Fibroblast of skin of left quadriceps (primary cell): Measurements from ENCODE around the gene SCAMP5.

Experiments
- DNase-seq, 2 experiments: peaks; one replicate each; pipeline ENCODE4 v3.0.0-alpha.2; 2013; ENCODE audit warnings: low read depth in 2 of 2

The SCAMP5 gene

DNA sequence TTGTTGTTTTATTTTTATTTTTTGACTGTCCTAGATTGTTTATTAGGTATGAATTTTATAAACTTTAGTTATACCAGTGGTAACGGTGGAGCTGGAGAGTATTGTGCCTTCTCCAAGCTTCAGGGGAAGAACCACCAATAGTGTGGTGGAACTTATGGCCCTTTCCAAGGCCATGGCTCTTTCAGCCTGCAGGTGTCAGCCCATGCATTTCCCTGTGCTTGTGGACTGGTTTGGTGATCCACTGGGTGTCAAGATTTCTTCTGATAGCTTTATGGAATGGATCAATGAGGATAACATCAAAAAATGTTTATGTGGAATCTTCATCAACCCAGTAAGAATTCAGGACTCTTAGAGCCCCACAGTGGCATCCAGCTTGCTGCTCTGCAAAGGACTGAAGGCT, 19.2 kb upstream of the SCAMP5 start:
- DNase-seq: no peak

GRCh38 chr15:74977599-74977998, 17.8 kb upstream of the SCAMP5 start:
- DNase-seq: no peak

DNA sequence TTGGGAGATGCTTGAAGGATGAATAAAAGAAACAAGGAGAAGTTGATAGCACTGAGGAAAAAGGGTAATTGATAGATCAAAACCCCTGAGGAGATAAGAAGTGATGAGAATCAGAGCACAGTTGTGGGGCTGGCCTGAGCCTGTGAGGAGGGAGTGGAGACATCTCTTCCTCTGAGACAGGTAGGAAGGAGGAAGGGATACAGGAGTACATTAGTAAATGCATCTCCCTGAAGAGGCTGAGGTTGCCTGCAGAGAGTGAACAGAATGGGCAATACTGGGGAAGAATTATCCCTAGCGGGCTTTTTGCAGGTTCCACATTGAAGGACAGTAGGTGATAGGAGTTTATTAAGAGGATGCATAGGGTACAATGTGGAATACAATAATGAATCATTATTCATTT, 17.3 kb upstream of the SCAMP5 start:
- DNase-seq: no peak

- no peak for DNase-seq
Measured at GRCh38 chr15:74978503-74978902, 16.9 kb upstream of the SCAMP5 start.

- no peak for DNase-seq
Measured at GRCh38 chr15:74982183-74982582, 13.2 kb upstream of the SCAMP5 start.

- no peak for DNase-seq
Measured at GRCh38 chr15:74983725-74984231, 11.6 kb upstream of the SCAMP5 start.

GRCh38 chr15:74988007-74988800, 7.2 kb upstream of the SCAMP5 start:
- DNase-seq: no peak

DNA sequence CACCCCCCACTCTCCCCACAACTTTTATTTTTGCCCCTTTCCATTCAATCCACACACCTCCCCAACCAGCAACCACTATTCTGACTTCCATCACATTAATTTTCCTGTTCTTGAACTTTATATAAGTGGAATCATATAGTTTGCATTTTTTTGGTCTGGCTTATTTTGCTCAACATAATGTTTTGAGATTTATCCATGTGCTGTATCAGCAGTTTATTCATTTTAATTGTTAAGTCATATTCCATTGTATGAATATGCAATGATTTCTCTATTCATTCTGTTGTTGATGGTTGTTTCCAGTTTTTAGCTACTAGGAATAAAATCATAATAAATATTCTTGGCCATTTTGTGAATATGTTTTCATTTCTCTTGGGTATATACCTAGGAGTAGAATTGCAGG, 5.8 kb upstream of the SCAMP5 start:
- DNase-seq: no peak

DNA sequence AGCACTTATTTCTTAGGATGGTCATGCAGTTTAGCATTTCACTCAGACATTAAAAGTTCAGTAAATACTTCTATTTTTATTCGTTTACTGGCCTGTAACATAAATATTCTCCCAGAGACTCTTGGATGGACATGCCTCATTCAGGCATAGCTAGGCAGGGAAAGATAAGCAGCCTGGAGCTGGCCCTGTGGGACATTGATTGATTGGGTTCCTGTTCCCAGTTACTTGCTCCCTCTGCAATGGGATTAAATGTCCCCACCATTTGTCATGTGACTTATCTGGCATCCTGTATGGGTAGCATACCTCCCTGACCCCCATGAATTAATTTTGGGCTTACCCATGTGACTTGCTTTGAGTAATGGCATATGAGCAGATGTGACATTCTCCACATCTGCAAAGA, 2.7 kb upstream of the SCAMP5 start:
- no peak for DNase-seq

DNA sequence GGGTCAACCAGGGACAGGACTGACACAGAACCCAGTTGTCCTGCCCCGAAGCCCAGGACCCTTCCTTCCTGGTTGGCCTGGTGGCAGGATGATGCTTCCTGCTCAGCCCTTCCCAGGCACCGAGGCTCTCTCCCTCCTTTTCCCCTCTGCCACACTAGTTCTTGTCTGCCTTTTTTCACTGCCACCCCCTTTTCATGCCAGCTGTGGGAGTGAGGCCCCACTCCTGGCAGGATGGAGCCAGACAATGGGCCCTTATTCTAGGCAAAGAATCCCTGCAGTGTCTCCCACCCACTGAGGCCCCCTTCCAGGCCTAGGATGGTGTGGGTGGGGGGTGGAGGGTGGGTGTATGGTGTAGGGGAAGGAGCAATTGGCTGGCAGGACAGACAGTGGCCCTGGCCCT, 1.1 kb upstream of the SCAMP5 start:
- no peak for DNase-seq

DNA sequence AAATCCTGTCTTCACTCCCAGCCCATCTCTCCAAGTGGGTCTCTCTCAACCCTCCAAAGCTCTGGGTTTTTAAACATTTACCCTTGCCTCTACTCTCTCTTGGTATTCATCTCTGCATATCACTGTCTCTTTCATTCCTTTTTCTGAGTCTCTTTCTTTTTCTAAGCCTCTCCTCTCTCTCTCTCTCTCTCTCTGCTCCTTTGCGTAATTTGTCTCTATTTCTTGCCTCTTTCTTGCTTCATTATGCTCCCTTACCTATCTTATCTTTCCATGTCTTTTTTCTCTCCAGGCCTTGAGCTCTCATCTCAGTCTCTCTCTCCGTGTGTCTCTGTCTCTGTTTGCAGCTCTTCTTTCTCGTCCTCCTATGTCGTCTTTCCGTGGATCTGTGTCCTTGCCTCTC, 678 bp upstream of the SCAMP5 start:
- DNase-seq: no peak

DNA sequence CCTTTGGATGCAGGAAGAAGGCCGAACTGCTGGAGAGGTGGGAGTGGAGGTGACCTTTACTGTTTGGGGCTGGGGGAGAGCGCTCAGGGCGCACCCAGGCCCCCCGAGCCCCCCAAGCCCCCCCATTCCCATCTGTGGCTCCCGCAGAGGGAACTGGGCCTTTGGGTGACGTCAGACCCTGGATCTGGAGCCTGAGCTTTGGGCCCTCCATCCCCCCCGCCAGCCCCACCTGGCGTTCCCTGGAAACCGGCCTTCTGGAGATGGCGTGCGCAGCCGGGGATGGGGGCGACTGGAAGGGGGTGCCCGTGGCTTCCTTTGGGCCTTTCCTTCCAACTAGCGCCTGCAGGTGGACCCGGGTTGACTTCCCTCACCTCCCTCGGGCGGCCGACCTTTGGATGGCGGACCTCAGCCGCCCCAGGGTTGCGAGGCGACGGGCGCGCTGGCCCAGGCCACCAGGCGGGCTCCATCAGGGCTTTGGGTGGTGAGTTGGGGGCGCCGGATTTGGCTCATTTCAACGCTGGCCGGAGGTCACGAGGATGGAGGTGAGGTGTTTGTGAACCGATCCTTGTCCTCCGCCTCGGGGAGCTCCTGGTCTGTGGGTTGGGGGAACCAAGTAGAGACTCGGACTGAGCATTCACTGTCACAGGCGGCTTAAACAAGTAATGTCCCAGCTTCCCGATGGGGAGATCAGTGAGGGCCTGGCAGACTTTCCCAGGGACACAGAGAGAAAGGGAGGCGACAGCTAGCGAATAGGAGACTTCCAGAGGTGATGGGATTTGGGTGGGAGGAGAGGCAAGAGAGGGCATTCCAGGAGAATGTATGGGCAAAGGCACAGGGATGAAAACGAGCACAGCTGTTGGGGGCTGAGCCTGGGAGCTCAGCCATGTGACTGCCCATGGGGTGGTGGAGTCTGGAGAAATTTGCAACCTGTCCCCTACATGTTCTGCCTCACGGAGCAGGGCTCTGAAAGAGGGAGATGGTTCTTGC, 709 bp downstream of the SCAMP5 start:
- DNase-seq: no peak

GRCh38 chr15:74997141-74997540, 1.8 kb downstream of the SCAMP5 start:
- no peak for DNase-seq

DNA sequence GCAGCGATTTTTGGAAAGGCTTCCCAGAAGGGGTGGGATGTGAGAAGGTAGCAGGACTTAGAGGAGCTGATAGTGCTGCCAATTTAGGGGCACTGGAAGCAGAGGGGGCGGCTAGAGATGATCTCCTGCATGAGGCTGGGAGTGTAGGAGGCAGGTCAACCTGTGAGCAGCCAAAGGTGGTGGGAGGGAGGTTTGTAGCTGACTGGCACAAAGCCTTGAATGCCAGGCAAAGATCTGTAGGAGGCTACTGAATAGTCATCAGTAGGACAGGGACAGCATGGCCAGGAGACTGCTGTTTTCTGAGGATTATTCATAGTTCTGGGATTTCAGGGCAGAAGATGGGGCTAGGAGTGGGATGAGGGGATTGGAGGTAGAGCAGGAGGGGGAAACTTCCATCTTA, 2.2 kb downstream of the SCAMP5 start:
- DNase-seq: no peak

DNA sequence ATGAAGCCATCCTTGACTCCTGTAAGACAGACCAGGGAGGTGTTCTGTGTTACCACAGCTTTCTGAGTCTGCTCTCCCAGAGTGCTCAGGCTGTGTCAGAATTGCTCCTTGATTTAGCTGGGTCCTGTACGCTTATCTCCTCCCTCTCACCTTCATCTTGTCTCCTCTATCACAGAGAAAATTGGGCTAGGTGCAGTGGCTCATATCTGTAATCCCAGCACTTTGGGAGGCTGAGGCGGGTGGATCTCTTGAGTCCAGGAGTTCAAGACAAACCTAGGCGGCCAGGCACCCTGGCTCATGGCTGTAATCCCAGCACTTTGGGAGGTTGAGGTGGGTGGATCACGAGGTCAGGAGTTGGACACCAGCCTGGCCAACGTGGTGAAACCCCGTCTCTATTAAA, 5.9 kb downstream of the SCAMP5 start:
- no peak for DNase-seq

DNA sequence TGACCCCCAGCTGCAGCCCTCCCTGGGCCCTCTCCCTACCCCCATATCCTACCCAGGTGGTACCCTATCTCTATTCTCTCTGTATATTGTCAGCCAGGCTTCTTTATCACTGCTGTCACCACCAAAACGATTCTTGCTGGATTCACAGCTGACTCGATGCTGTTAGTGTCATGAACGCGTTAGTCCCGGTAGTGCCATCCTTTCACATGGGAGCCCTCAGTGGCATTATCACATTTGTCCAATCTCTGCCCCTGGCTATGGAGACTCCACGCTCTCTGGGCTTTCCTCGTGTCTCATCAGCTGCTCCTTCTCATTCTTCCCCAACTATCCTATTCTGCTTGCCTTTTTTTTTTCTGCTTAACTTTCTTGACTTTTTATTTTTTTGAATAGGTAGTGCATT, 7.0 kb downstream of the SCAMP5 start:
- DNase-seq: no peak

DNA sequence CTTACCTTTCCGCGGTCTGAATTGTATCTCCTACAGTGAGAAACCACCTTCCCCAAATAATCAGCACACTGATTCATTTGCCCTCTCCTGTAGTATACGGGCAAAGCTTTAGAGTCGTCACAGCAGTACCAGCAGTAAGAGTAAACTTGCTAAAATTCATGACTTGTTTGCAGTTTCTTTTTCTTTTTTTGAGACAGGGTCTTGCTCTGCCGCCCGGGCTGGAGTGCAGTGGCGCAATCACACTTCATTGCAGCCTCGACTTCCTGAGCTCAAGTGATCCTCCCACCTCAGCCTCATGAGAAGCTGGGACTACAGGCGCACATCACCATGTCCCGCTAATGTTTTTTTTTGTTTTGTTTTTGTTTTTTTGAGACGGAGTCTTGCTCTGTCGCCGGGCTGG, 11.9 kb downstream of the SCAMP5 start:
- DNase-seq: no peak

GRCh38 chr15:75008221-75008625, 12.9 kb downstream of the SCAMP5 start:
- DNase-seq: no peak

DNA sequence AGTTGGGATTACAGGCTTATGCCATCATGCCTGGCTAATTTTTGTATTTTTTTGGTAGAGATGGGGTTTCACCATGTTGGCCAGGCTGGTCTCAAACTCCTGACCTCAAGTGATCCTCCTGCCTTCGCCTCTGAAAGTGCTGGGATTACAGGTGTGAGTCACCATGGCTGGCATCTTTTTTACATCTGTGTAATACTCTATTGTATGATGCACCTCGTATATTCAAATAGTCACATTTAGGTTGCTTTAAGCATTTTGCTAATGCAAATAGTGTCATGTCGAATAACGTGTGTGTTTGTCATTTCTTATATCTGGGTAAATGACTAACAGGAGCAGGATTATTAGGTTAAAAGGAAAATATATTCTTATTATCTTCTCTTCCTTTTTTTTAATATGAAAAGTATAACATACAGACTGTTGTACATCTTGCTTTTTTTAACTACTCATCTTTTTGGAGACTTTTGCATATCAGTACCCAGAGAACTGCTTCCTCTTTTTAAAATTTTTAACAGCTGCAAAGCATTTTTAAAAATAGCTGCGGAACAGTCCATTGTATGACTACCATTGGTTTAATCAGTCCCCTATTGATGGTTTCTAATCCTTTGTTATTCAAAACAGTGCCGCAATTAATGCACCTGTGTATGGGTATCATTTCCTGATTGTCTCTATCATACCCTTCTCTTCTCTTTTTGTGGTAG, 13.4 kb downstream of the SCAMP5 start:
- DNase-seq: no peak

DNA sequence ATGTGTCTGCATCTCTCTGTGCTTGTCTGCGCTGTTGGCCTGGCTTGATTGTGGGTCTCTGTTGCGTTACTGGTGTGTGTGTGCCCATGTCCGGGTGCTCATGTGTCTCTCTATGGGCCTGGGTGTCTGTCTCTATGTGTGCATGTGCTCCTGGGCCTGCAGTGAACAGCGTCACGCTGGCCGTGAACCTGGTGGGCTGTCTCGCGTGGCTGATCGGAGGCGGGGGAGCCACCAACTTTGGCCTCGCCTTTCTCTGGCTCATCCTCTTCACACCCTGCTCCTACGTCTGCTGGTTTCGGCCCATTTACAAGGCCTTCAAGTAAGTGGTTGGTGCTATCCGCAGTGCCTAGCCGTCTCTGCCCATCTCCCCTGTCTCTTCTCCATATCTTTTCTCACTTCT, 21.1 kb downstream of the SCAMP5 start:
- DNase-seq: no peak

DNA sequence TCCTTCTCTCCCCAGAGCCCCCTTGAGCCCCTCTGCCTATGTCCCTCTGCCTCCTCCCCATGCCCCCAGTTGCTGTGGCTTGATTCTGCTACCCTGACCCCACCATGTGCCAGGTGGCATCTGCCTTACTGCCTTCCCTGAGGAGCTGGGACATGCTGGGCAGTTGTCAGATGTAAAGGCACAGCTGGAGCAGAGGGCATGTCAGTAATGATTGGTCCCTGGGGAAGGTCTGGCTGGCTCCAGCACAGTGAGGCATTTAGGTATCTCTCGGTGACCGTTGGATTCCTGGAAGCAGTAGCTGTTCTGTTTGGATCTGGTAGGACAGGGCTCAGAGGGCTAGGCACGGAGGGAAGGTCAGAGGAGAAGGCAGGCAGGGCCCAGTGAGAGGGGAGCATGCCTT, 24.6 kb downstream of the SCAMP5 start:
- DNase-seq: no peak

- DNase-seq: no peak
Measured at GRCh38 chr15:75021341-75021740, 26.0 kb downstream of the SCAMP5 start.
